GM12865 (cell line): Measurements from ENCODE around the gene STAMBPL1.
A peak's percentile ranks its signal among the peaks of the same experiment; 100 is the strongest.

Source experiments
- DNase-seq: peaks from one replicate; pipeline ENCODE4 v3.0.0; 2010; ENCODE audit warnings: low read depth
- H3K4me3 ChIP-seq: 2 replicates; pipeline ENCODE4 v1.5.1; 2011; ENCODE audit warnings: mild to moderate bottlenecking, low read depth, low read length, control low read depth
- CTCF ChIP-seq: IDR thresholded peaks from 2 replicates; pipeline ENCODE4 v1.5.1; 2011; ENCODE audit warnings: low read length, control low read depth, low read depth, inconsistent platforms; ENCODE audit not compliant: insufficient read depth; ENCODE audit errors: missing control alignments

The STAMBPL1 gene

GRCh38 chr10:88933564-88933963 lies 53.5 kb downstream of the STAMBPL1 start:
- DNase-seq, result no peak
- no peak overlapping the region for H3K4me3 ChIP-seq
- no peak for TF ChIP-seq CTCF

DNA sequence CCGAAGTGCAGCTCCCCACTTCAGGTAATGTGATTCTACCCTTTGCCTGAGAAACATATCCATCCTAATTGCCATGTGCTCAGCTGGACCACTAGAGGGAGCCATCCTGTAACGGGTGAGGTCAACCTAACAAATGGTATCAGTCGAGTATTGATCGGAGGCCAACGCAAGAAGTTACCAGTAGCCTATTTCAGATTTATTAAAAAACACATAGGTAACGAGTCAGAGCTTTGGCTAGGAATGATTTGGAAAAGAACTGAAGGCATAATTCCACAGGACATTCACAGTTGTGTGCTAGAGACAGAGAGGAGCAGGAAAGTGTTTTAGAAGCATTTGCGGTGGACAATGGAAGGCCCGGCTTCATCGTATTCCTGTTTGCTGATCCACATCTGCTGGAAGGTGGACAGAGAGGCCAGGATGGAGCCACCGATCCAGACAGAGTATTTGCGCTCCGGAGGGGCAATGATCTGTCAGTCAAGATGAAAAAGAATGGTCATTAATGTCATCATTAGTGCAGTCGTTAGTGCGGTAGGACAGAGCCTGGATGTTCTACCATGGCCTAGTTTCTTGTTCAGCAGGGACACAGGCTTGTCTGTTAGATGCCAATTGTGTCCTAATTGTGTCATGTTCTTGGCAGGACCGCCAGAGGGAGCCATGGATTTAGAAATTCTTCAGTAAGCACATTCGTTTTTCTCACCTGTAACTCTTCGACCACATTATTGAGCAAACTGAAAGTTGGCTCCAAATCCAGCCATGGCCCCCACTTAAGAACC lies 55.0 kb downstream of the STAMBPL1 start:
- H3K4me3 ChIP-seq, result no peak overlapping the region
- DNase-seq, result peak; percentile 92
- TF ChIP-seq CTCF, result peak; percentile 92

- H3K4me3 ChIP-seq, result no peak overlapping the region
- DNase-seq, result no peak
- no peak for TF ChIP-seq CTCF
Measured at GRCh38 chr10:88936656-88937055, 56.6 kb downstream of the STAMBPL1 start.

DNA sequence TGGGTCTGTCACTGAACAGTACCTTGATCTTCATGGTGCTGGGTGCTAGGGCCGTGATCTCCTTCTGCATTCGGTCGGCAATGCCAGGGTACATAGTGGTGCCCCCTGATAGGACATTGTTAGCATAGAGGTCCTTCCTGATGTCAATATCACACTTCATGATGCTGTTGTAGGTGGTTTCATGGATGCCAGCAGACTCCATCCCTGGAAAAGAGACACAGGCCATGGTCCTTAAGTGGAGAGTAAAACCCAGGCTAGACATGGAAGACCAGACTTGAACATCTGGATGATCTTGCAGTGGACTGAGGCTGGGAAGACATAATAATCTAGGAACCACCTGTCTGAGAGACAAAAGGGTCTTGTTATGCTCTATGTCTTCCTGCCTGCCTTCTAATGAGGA lies 58.0 kb downstream of the STAMBPL1 start:
- DNase-seq, result no peak
- TF ChIP-seq CTCF, result no peak
- H3K4me3 ChIP-seq, result no peak overlapping the region

GRCh38 chr10:88938938-88939337 lies 58.9 kb downstream of the STAMBPL1 start:
- H3K4me3 ChIP-seq, result no peak overlapping the region
- DNase-seq, result no peak
- no peak for TF ChIP-seq CTCF

- TF ChIP-seq CTCF, result no peak
- H3K4me3 ChIP-seq, result no peak overlapping the region
- no peak for DNase-seq
Measured at GRCh38 chr10:88941026-88941425, 61.0 kb downstream of the STAMBPL1 start.

- H3K4me3 ChIP-seq, result no peak overlapping the region
- DNase-seq, result no peak
- no peak for TF ChIP-seq CTCF
Measured at GRCh38 chr10:88943778-88944177, 63.7 kb downstream of the STAMBPL1 start.
